GM12878 (cell line): ENCODE results near the gene IRF9. TPM values are rescaled to one million over a fixed set of nuclear protein-coding genes. Genes with fewer than 3 reads are reported as not detected.

Experiments
- BCL3 ChIP-seq: IDR thresholded peaks from 2 replicates; pipeline ENCODE4 v1.6.1; 2011; ENCODE audit warnings: borderline replicate concordance, low read depth, mild to moderate bottlenecking, moderate library complexity, low read length; ENCODE audit not compliant: insufficient read depth, poor library complexity, severe bottlenecking
- BCLAF1 ChIP-seq: fragments of 450-650 bp; IDR thresholded peaks from 2 replicates; pipeline ENCODE4 v1.6.1; 2017; ENCODE audit warnings: antibody characterized with exemption, mild to moderate bottlenecking, moderate library complexity
- CBX5 ChIP-seq: sonication (generic); IDR thresholded peaks from 2 replicates; pipeline ENCODE4 v1.6.1; 2016; ENCODE audit warnings: low read depth, moderate library complexity, mild to moderate bottlenecking, inconsistent platforms
- CEBPB ChIP-seq, 2 experiments: fragments of 150-350 bp in 1 of 2; IDR thresholded peaks; 2 replicates each; pipeline ENCODE4 v1.6.1; 2012 to 2014; ENCODE audit warnings: low read depth in 2 of 2, low read length in 2 of 2, borderline replicate concordance in 1 of 2, inconsistent platforms in 1 of 2
- CHD2 ChIP-seq: IDR thresholded peaks from 2 replicates; pipeline ENCODE4 v1.6.1; 2011; ENCODE audit warnings: low read depth, low read length, improper control_type of control experiment, borderline replicate concordance
- HDAC6 ChIP-seq: fragments of 200-600 bp; sonication (generic); IDR thresholded peaks from one replicate; pipeline ENCODE4 v1.8.0; 2017; ENCODE audit warnings: antibody characterized with exemption; ENCODE audit not compliant: unreplicated experiment
- HDGF ChIP-seq: fragments of 450-650 bp; IDR thresholded peaks from 2 replicates; pipeline ENCODE4 v1.6.1; 2016; ENCODE audit warnings: antibody characterized with exemption
- IKZF2 ChIP-seq, 2 experiments: fragments of 450-650 bp; IDR thresholded peaks; 2 replicates each; pipeline ENCODE4 v1.6.1; 2017; ENCODE audit warnings: mild to moderate bottlenecking in 2 of 2, moderate library complexity in 2 of 2
- IRF4 ChIP-seq: IDR thresholded peaks from 2 replicates; pipeline ENCODE4 v1.6.1; 2011; ENCODE audit warnings: low read depth, low read length
- JUND ChIP-seq: IDR thresholded peaks from 2 replicates; pipeline ENCODE4 v1.6.1; 2012; ENCODE audit warnings: low read depth, mild to moderate bottlenecking, low read length, improper control_type of control experiment, moderate library complexity
- KLF5 ChIP-seq: fragments of 450-650 bp; IDR thresholded peaks from 2 replicates; pipeline ENCODE4 v1.6.1; 2014; ENCODE audit warnings: mild to moderate bottlenecking; ENCODE audit not compliant: partially characterized antibody
- MTA2 ChIP-seq: fragments of 450-650 bp; IDR thresholded peaks from 2 replicates; pipeline ENCODE4 v1.6.1; 2016; ENCODE audit warnings: low read depth, mild to moderate bottlenecking, moderate library complexity
- MTA3 ChIP-seq: IDR thresholded peaks from 2 replicates; pipeline ENCODE4 v1.6.1; 2012; ENCODE audit warnings: low read length, inconsistent platforms, borderline replicate concordance
- NBN ChIP-seq: fragments of 450-650 bp; IDR thresholded peaks from 2 replicates; pipeline ENCODE4 v1.6.1; 2016
- NFIC ChIP-seq: IDR thresholded peaks from 2 replicates; pipeline ENCODE4 v1.6.1; 2012; ENCODE audit warnings: low read depth, mild to moderate bottlenecking, inconsistent platforms, low read length, moderate library complexity
- NFYB ChIP-seq: IDR thresholded peaks from 2 replicates; pipeline ENCODE4 v1.6.1; 2011; ENCODE audit warnings: low read depth, mild to moderate bottlenecking, low read length, improper control_type of control experiment, moderate library complexity; ENCODE audit not compliant: insufficient read depth
- PAX8 ChIP-seq: fragments of 450-650 bp; IDR thresholded peaks from 2 replicates; pipeline ENCODE4 v1.6.1; 2017; ENCODE audit warnings: mild to moderate bottlenecking, moderate library complexity
- PML ChIP-seq: IDR thresholded peaks from 2 replicates; pipeline ENCODE4 v1.6.1; 2012; ENCODE audit warnings: low read length, inconsistent platforms
- RB1 ChIP-seq: fragments of 450-650 bp; formaldehyde crosslinking; IDR thresholded peaks from 2 replicates; pipeline ENCODE4 v1.6.1; 2017; ENCODE audit warnings: mild to moderate bottlenecking, borderline replicate concordance
- SMAD1 ChIP-seq: fragments of 450-650 bp; IDR thresholded peaks from 2 replicates; pipeline ENCODE4 v1.6.1; 2018; ENCODE audit warnings: mild to moderate bottlenecking, low read depth; ENCODE audit not compliant: partially characterized antibody
- SRF ChIP-seq, 2 experiments: IDR thresholded peaks; 2 replicates each; pipeline ENCODE4 v1.6.1; 2011; ENCODE audit warnings: low read depth in 2 of 2, low read length in 2 of 2, mild to moderate bottlenecking in 1 of 2, moderate library complexity in 1 of 2
- SUZ12 ChIP-seq: fragments of 200-600 bp; sonication (generic); IDR thresholded peaks from one replicate; pipeline ENCODE4 v1.6.1; 2018; ENCODE audit warnings: antibody characterized with exemption, mild to moderate bottlenecking; ENCODE audit not compliant: unreplicated experiment
- TARDBP ChIP-seq: IDR thresholded peaks from 2 replicates; pipeline ENCODE4 v1.6.1; 2016; ENCODE audit warnings: borderline replicate concordance
- USF2 ChIP-seq: IDR thresholded peaks from 2 replicates; pipeline ENCODE4 v1.6.1; 2011; ENCODE audit warnings: low read depth, low read length, improper control_type of control experiment, borderline replicate concordance
- ZNF217 ChIP-seq: fragments of 450-650 bp; IDR thresholded peaks from 2 replicates; pipeline ENCODE4 v1.6.1; 2017; ENCODE audit warnings: antibody characterized with exemption, mild to moderate bottlenecking
- ZNF24 ChIP-seq: fragments of 450-650 bp; IDR thresholded peaks from 2 replicates; pipeline ENCODE4 v1.6.1; 2017; ENCODE audit warnings: antibody characterized with exemption, mild to moderate bottlenecking
- polyA plus RNA-seq, 11 experiments: library from polyadenylated mRNA; depleted of rRNA in 4 of 11; unstranded in 6 of 11; stranded (reverse) in 5 of 11; fragments of >200 nt; fragmentation: Nextera tagmentation in 4 of 11; fragmentation: Illumina TruSeq in 1 of 11; extraction: Ambion mirVana in 4 of 11; extraction: Trizol in 1 of 11; gene quantifications; 1 replicate in 1 of 11; 2 replicates in 10 of 11; pipeline versions ENCODE4 v1.2.1 to v1.2.3, GENCODE V29; 2011 to 2016; ENCODE audit warnings: inconsistent platforms in 2 of 11, missing spikeins in 2 of 11, low read depth in 1 of 11
- total RNA-seq, 4 experiments: library from RNA; depleted of rRNA in 3 of 4; stranded (reverse); fragments of >200 nt in 3 of 4; fragmentation: Illumina TruSeq in 1 of 4; extraction: Trizol in 1 of 4; gene quantifications; 2 replicates each; pipeline versions ENCODE4 v1.2.1 to v1.2.3, GENCODE V29; 2013 to 2021

The IRF9 gene
- total and polyA plus RNA-seq, 10 of the 15 experiments (the other 5 are each of a cell fraction or from before 2014, with no cell fraction given) = 47.6 to 234 (median 148) TPM

- TF ChIP-seq IRF4 (peak; percentile 59), MTA2 (0 out of 2 replicates have a peak, but pooled peaks have one; percentile 12), IKZF2 (IDR thresholded peaks at IDR 0.05) (peak; percentile 51 to 75), CBX5 (no peak), KLF5 (peak; percentile 75), PML (peak; percentile 99), SUZ12 (no peak), HDGF (peak; percentile 79; the same call in 1 of the 2 replicates), MTA3 (peak; percentile 88; the same call in 1 of the 2 replicates), TARDBP (peak; percentile 47; the same call in 1 of the 2 replicates), ZNF217 (no peak), BCLAF1 (no peak), ZNF24 (no peak), PAX8 (no peak), USF2 (peak; percentile 93), NFYB (no peak), HDAC6 (no peak), JUND (no peak), BCL3 (peak; percentile 16), SRF (IDR thresholded peaks at IDR 0.05; ENCODE audit: low read depth in 2 of 2, low read length in 2 of 2) (0 out of 4 replicates have a peak, but pooled peaks of 1 of the 2 experiments have one; percentile 48), NFIC (peak; percentile 67), NBN (peak; percentile 92), CEBPB (IDR thresholded peaks at IDR 0.05; ENCODE audit: borderline replicate concordance in 1 of 2, low read depth in 2 of 2, low read length in 2 of 2) (no peak), RB1 (peak; percentile 74), SMAD1 (peak; percentile 91), CHD2 (peak; percentile 66; the same call in 1 of the 2 replicates)
Observed at GRCh38 chr14:24160850-24161804, at the start of gene IRF9 (continued).
